HCT116 (cell line): ENCODE data around the gene MED26. TPM values are rescaled to one million over a fixed set of nuclear protein-coding genes. Genes with fewer than 3 reads are reported as not detected.

ENCODE experiments used
- ATAC-seq: fragments of 200-7000 bp; cut with Tn5 transposase; 2 replicates; pipeline ENCODE4 v1.9.1; 2020; ENCODE audit warnings: mild to moderate bottlenecking, moderate library complexity
- BruUV-seq: library from RNA; stranded (reverse); fragments of 400-500 nt; replicated peaks from 2 replicates; lab custom pipeline; 2021; lab: Mats Ljungman, UMichigan
- CTCF ChIA-PET: fragments of 300-600 bp; sonication (Branson Sonifier 250); formaldehyde crosslinking; loops from one replicate; lab custom pipeline; 2021; ENCODE audit warnings: antibody characterized with exemption; lab: Charles Lee
- POLR2A ChIA-PET: fragments of 300-600, 350-600 bp; sonication (Branson Sonifier 250); formaldehyde crosslinking; loops from one replicate; lab custom pipeline; 2021; ENCODE audit warnings: antibody characterized with exemption; lab: Charles Lee
- RAD21 ChIA-PET, 2 experiments: fragments of 300-600 bp; sonication (Branson Sonifier 250); formaldehyde crosslinking; loops; one replicate each; lab custom pipeline; 2023; ENCODE audit warnings: low total read pairs in 2 of 2; ENCODE audit not compliant: uncharacterized antibody in 2 of 2, unreplicated experiment in 2 of 2, low non-redundant PET in 1 of 2; lab: Charles Lee
- DNase-seq: peaks from one replicate; pipeline ENCODE4 v3.0.0-alpha.2; 2010; ENCODE audit warnings: low read depth, low spot score
- H2AFZ ChIP-seq: fragments of 200-600 bp; shearing (Covaris generic), sonication (generic); 2 replicates; pipeline ENCODE4 v1.6.1; 2017; ENCODE audit warnings: low read depth, mixed run types, mixed read lengths, antibody characterized with exemption, low read length; ENCODE audit not compliant: poor library complexity, severe bottlenecking
- H3K27ac ChIP-seq: 2 replicates; pipeline ENCODE4 v1.5.1; 2012; ENCODE audit warnings: low read depth, low read length
- H3K27me3 ChIP-seq: fragments of 200-600 bp; sonication (generic); 2 replicates; pipeline ENCODE4 v1.6.1; 2016; ENCODE audit warnings: mixed run types, low read length, mixed read lengths; ENCODE audit not compliant: insufficient read depth
- H3K36me3 ChIP-seq, 2 experiments: fragments of 200-500 bp in 1 of 2; fragments of 200-600 bp in 1 of 2; sonication (Bioruptor generic) in 1 of 2; sonication (generic) in 1 of 2; 2 replicates each; pipeline versions ENCODE4 v1.5.1 to v1.6.1; 2014 to 2016; ENCODE audit warnings: low read length in 2 of 2, inconsistent platforms in 1 of 2, mixed read lengths in 1 of 2, mixed run types in 1 of 2; ENCODE audit not compliant: insufficient read depth in 2 of 2, control insufficient read depth in 1 of 2
- H3K4me1 ChIP-seq, 2 experiments: fragments of 200-600 bp in 1 of 2; sonication (generic) in 1 of 2; 2 replicates each; pipeline versions ENCODE4 v1.5.1 to v1.6.1; 2012 to 2017; ENCODE audit warnings: low read length in 2 of 2, inconsistent platforms in 1 of 2, mild to moderate bottlenecking in 1 of 2, mixed read lengths in 1 of 2, mixed run types in 1 of 2, moderate library complexity in 1 of 2; ENCODE audit not compliant: insufficient read depth in 2 of 2, control insufficient read depth in 1 of 2
- H3K4me2 ChIP-seq: fragments of 200-600 bp; sonication (generic); 2 replicates; pipeline ENCODE4 v1.6.1; 2017; ENCODE audit warnings: mixed run types, low read length, mixed read lengths
- H3K4me3 ChIP-seq, 2 experiments: fragments of 200-600 bp in 1 of 2; sonication (generic) in 1 of 2; replicated peaks in 1 of 2; 2 replicates each; pipeline ENCODE4 v1.5.1; 2011 to 2016; ENCODE audit warnings: low read length in 2 of 2, control low read depth in 1 of 2, low read depth in 1 of 2, mild to moderate bottlenecking in 1 of 2, mixed read lengths in 1 of 2, mixed run types in 1 of 2
- H3K79me2 ChIP-seq: fragments of 200-600 bp; sonication (generic); 2 replicates; pipeline ENCODE4 v1.6.1; 2017; ENCODE audit warnings: mild to moderate bottlenecking, mixed run types, low read length, moderate library complexity, mixed read lengths; ENCODE audit not compliant: insufficient read depth
- H3K9ac ChIP-seq: fragments of 200-600 bp; sonication (generic); 2 replicates; pipeline ENCODE4 v1.6.1; 2016; ENCODE audit warnings: low read length, mixed read lengths
- H3K9me2 ChIP-seq: fragments of 200-600 bp; sonication (generic), shearing (Covaris generic); 2 replicates; pipeline ENCODE4 v1.6.1; 2017; ENCODE audit warnings: mixed run types, mild to moderate bottlenecking, moderate library complexity; ENCODE audit not compliant: insufficient read depth
- H3K9me3 ChIP-seq, 2 experiments: fragments of 200-500 bp in 1 of 2; fragments of 200-600 bp in 1 of 2; sonication (Bioruptor generic) in 1 of 2; sonication (generic) in 1 of 2; 2 replicates each; pipeline ENCODE4 v1.6.1; 2014 to 2017; ENCODE audit warnings: low read length in 2 of 2, mixed read lengths in 2 of 2, inconsistent platforms in 1 of 2, low read depth in 1 of 2, mild to moderate bottlenecking in 1 of 2, mixed run types in 1 of 2, moderate library complexity in 1 of 2; ENCODE audit not compliant: control insufficient read depth in 1 of 2, insufficient read depth in 1 of 2
- H4K20me1 ChIP-seq: fragments of 200-600 bp; sonication (generic), shearing (Covaris generic); 2 replicates; pipeline ENCODE4 v1.6.1; 2017; ENCODE audit warnings: mixed run types, mild to moderate bottlenecking, moderate library complexity; ENCODE audit not compliant: insufficient read depth
- ATF3 ChIP-seq: IDR thresholded peaks from 2 replicates; pipeline ENCODE4 v1.6.1; 2012
- CBX3 ChIP-seq: IDR thresholded peaks from 2 replicates; pipeline ENCODE4 v1.6.1; 2012; ENCODE audit warnings: low read depth
- CEBPB ChIP-seq: IDR thresholded peaks from 2 replicates; pipeline ENCODE4 v1.6.1; 2012; ENCODE audit warnings: low read depth
- CTCF ChIP-seq, 3 experiments: fragments of 200-600 bp in 1 of 3; sonication (generic) in 1 of 3; IDR thresholded peaks in 2 of 3; conservative IDR thresholded peaks in 1 of 3; 2 replicates each; pipeline ENCODE4 v1.5.1; 2012 to 2017; ENCODE audit warnings: low read depth in 2 of 3, low read length in 2 of 3, antibody characterized with exemption in 1 of 3, borderline replicate concordance in 1 of 3, control low read depth in 1 of 3, mild to moderate bottlenecking in 1 of 3, mixed read lengths in 1 of 3, mixed run types in 1 of 3, moderate library complexity in 1 of 3; ENCODE audit not compliant: insufficient read depth in 1 of 3
- ELF1 ChIP-seq: IDR thresholded peaks from 2 replicates; pipeline ENCODE4 v1.6.1; 2012; ENCODE audit warnings: low read depth, borderline replicate concordance
- EZH2 ChIP-seq: fragments of 200-600 bp; sonication (generic); IDR thresholded peaks from 2 replicates; pipeline ENCODE4 v1.6.1; 2017; ENCODE audit warnings: antibody characterized with exemption, mixed run types
- EZH2phosphoT487 ChIP-seq: fragments of 200-600 bp; IDR thresholded peaks from 2 replicates; pipeline ENCODE4 v1.6.1; 2018; ENCODE audit warnings: antibody characterized with exemption, borderline replicate concordance
- FOSL1 ChIP-seq: IDR thresholded peaks from 2 replicates; pipeline ENCODE4 v1.6.1; 2012; ENCODE audit warnings: low read depth
- JUND ChIP-seq: IDR thresholded peaks from 2 replicates; pipeline ENCODE4 v1.6.1; 2012
- MAX ChIP-seq: IDR thresholded peaks from 2 replicates; pipeline ENCODE4 v1.6.1; 2012
- POLR2A ChIP-seq: IDR thresholded peaks from 2 replicates; pipeline ENCODE4 v1.7.0; 2011; ENCODE audit warnings: borderline replicate concordance; ENCODE audit not compliant: insufficient read depth, insufficient read length; ENCODE audit errors: extremely low read depth
- SIN3A ChIP-seq: IDR thresholded peaks from 2 replicates; pipeline ENCODE4 v1.6.1; 2012; ENCODE audit warnings: low read depth
- SP1 ChIP-seq: IDR thresholded peaks from 2 replicates; pipeline ENCODE4 v1.6.1; 2012; ENCODE audit warnings: low read depth
- SRF ChIP-seq: IDR thresholded peaks from 2 replicates; pipeline ENCODE4 v1.6.1; 2012; ENCODE audit warnings: low read depth
- ZFX ChIP-seq: fragments of 450-650 bp; IDR thresholded peaks from 2 replicates; pipeline ENCODE4 v1.6.1; 2017
- ZNF274 ChIP-seq: fragments of 200-500 bp; sonication (Bioruptor generic); IDR thresholded peaks from 2 replicates; pipeline ENCODE4 v1.6.1; 2014; ENCODE audit warnings: mild to moderate bottlenecking, low read depth, low read length, inconsistent platforms
- intact Hi-C: fragments of 100-400 bp; cut with micrococcal nuclease; formaldehyde crosslinking; loops from 2 replicates; pipeline ENCODE4 v1.10.0; 2022
- total RNA-seq: library from RNA; stranded (reverse); gene quantifications from one replicate; pipeline ENCODE4 v1.2.1, GENCODE V29; 2021; ENCODE audit not compliant: unreplicated experiment

The MED26 gene
- total RNA-seq, 1 experiment from 2014 or later: 13.3 TPM

GRCh38 chr19:16623066-16623465, 4.9 kb downstream of the MED26 start:
- intact Hi-C loops: no loop called here
- POLR2A ChIA-PET: no interaction called here
- no peak overlapping the region for H3K9ac ChIP-seq
- H3K4me1 ChIP-seq: peaks cover 6% of the 10 kb centered on the region in 2 experiments
- RAD21 ChIA-PET: no interaction called here
- DNase-seq (no peak), ATAC-seq (no peak)
- H3K27ac ChIP-seq: no peak overlapping the region
- no peaks in the 10 kb centered on the region for H3K9me2 ChIP-seq
- TF ChIP-seq SRF: no peak
- no peaks in the 10 kb centered on the region for H3K9me3 ChIP-seq
- H2AFZ ChIP-seq: no peak overlapping the region
- H3K79me2 ChIP-seq: peaks cover 98% of the 10 kb centered on the region
- H3K27me3 ChIP-seq: no peaks in the 10 kb centered on the region
- CTCF ChIA-PET: no interaction called here
- no peak overlapping the region for H3K4me3 ChIP-seq
- no peak overlapping the region for H3K4me2 ChIP-seq
- H4K20me1 ChIP-seq: peaks cover 11% of the 10 kb centered on the region; the same call in 1 of the 2 replicates
- H3K36me3 ChIP-seq: peaks cover 3 to 20% of the 10 kb centered on the region in 2 experiments; a peak in 2 of 4 replicates
- BruUV-seq: no TSS peak

GRCh38 chr19:16621165-16621800, 6.7 kb downstream of the MED26 start:
- no peaks in the 10 kb centered on the region for H3K27me3 ChIP-seq
- ATAC-seq: no peak
- H3K9me2 ChIP-seq: no peaks in the 10 kb centered on the region
- no peak for DNase-seq
- H3K36me3 ChIP-seq: peaks cover 3 to 20% of the 10 kb centered on the region in 2 experiments; a peak in 2 of 4 replicates
- no peak overlapping the region for H3K9ac ChIP-seq
- H3K9me3 ChIP-seq: no peaks in the 10 kb centered on the region
- CTCF ChIA-PET: no interaction called here
- H3K79me2 ChIP-seq: peaks cover 100% of the 10 kb centered on the region
- no TSS peak for BruUV-seq
- H2AFZ ChIP-seq: no peak overlapping the region
- POLR2A ChIA-PET: no interaction called here
- RAD21 ChIA-PET: no interaction called here
- peaks cover 8% of the 10 kb centered on the region; the same call in 1 of the 2 replicates for H4K20me1 ChIP-seq
- H3K27ac ChIP-seq: no peak overlapping the region
- no peak overlapping the region for H3K4me3 ChIP-seq
- H3K4me2 ChIP-seq: no peak overlapping the region
- peaks cover 3% of the 10 kb centered on the region in 2 experiments for H3K4me1 ChIP-seq
- intact Hi-C loops: no loop called here
- no peak for TF ChIP-seq CTCF (IDR thresholded peaks at IDR 0.05 in 2 of 3, conservative IDR thresholded peaks at IDR 0.05 in 1 of 3; ENCODE audit: borderline replicate concordance in 1 of 3, insufficient read depth in 1 of 3, low read depth in 2 of 3, low read length in 2 of 3)
- TF ChIP-seq SIN3A: no peak
- TF ChIP-seq SP1: no peak
- no peak for TF ChIP-seq ZNF274
- TF ChIP-seq SRF: no peak
- TF ChIP-seq FOSL1: no peak
- TF ChIP-seq POLR2A: no peak
- no peak for TF ChIP-seq CEBPB
- no peak for TF ChIP-seq MAX
- no peak for TF ChIP-seq EZH2
- TF ChIP-seq ZFX: no peak
- TF ChIP-seq CBX3: no peak
- TF ChIP-seq JUND: no peak
- TF ChIP-seq EZH2phosphoT487: no peak
- TF ChIP-seq ELF1: no peak
- no peak for TF ChIP-seq ATF3
